LoVo (cell line): ENCODE results near the gene PHF20.
"Not testable (repeated sequence)": the region's sequence is repeated elsewhere in the genome, so short reads cannot be mapped to it uniquely, and the experiment has no call there.

ENCODE experiments used
- DNase-seq: peaks from one replicate; pipeline ENCODE4 v3.0.0-alpha.2; 2016; ENCODE audit warnings: low spot score

PHF20 gene

DNA sequence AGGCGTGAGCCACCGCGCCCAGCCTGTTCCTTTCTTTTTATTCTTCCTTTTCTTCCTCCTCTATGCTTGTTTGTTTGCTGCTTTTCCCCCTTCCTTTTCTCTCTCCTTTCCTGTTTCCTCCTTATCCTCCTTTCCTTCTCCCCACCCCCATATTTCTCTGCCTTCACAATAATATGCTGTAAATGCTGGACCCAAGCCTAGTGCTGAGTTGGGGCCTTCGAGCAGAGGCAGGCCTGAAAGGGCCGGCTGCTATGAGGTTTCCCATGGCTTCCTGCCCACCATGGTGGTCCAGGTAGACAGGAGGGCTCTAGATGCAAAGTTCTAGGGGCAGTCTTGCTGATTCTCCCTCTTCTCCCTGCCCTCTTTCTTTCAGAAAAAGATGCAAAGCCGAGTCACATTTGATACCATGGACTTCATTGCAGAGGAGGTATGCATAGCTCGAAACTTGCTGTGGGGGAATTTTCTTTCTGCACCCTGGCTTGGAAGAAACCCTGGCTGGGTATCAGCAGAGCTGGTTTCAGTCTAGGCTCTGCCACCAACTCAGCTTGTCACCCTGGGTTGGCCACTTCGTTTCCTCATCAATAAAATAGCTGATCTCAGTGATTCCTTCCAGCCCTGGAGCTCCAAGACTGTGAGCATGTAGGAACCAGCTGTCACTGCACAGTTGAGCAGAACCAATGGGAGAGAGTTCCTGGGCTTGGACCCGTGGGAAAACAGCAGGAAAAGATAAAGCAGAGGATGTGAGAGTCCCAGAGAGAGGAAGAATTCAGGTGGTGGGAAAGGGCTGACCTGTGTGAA lies 204.0 kb downstream of the PHF20 start:
- no peak for DNase-seq

- DNase-seq = no peak
Measured at GRCh38 chr20:35978041-35978513, 206.3 kb downstream of the PHF20 start.

DNA sequence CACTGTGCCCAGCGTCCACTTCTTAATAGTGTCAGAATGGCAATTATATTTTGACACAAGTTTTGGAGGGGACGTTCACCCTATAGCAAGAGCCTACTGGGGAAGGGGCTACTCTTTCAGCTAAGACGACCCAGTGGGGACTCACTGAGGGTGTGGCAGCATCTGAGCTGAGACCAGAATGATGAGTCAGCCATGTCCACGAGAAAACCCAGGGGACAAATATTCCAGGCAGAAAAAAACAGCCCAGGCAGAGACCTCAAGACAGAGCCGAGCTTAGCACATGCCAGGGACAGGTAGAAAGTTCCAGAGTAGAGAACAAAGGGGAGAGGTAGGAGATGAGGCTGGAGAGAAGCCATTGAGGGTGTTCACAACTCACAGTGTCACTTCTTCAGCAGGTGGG lies 207.7 kb downstream of the PHF20 start:
- DNase-seq = no peak

GRCh38 chr20:35981969-35982368 lies 210.2 kb downstream of the PHF20 start:
- no peak for DNase-seq

DNA sequence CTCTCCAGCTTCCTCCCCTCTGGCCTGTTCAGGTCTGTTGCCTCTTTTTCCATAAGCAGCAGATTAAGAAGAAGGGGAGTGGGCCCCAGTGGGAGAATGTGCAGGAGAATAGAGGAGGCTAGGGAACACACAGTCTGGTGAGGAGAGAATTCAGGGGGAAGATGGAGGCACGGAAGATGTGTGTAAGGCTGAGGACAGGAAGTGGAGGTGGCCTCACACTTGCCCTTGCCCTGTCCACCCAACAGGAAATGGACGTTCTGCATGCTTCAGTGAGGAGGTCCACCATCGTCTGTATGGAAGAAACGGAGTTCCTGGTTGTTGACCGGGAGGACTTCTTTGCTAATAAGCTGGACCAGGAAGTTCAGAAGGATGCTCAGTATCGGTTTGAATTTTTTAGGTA lies 212.6 kb downstream of the PHF20 start:
- DNase-seq = no peak

- DNase-seq = no peak
Measured at GRCh38 chr20:35985806-35986205, 214.0 kb downstream of the PHF20 start.

- no peak for DNase-seq
Measured at GRCh38 chr20:35988910-35989463, 217.2 kb downstream of the PHF20 start.

GRCh38 chr20:35991142-35991771 lies 219.4 kb downstream of the PHF20 start:
- peak; percentile 14 for DNase-seq

DNA sequence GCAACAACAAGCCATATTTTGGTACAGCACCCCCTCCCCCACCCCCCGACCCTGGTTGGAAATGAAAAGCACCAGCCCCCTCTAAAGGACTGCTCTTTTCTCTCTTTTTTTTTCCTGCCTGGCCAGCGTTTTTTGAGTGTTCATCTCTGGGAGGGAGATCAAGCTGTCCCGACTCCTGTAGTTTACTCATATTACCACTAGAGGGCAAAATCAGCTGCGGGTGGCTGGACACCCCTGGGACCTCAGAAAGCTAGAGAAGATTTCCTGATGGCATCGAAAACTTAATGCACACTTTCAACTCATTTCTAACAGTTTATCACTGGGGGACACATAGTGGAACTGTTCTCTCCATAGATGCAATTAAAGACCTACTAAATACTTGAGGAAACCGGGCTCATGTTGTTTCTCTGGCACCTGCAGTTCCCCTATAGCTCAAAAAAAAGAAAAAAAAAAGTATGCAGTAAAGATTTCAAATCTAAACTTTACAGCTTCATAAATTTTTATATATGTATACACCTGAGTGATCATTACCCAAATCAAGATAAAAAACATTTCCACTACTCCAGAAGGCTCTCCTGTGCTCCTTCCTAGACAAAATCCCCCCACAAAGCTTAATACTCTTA lies 221.0 kb downstream of the PHF20 start:
- peak; percentile 78 for DNase-seq

DNA sequence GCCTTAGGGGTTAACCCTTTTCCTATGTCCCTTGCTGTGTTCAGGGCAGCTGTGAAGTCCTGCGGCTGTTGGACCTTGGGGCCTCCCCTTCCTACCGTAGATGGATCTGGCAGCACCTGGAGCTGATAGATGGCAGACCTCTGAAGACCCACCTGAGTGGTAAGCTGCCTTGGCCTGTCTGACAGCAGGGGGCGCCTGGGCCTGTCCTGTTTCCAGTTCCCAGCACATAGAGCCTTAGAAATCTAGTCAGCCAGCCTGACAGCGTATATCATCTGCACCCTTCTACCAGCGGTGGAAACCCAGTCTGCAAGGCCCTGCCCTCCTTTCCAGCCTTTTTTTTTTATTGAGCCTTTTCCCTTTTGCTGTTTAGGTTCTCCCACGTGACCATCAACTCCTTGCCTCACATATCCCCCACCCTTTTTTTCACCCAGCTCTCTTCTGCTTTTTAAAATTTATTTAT lies 223.2 kb downstream of the PHF20 start:
- peak; percentile 80 for DNase-seq

DNA sequence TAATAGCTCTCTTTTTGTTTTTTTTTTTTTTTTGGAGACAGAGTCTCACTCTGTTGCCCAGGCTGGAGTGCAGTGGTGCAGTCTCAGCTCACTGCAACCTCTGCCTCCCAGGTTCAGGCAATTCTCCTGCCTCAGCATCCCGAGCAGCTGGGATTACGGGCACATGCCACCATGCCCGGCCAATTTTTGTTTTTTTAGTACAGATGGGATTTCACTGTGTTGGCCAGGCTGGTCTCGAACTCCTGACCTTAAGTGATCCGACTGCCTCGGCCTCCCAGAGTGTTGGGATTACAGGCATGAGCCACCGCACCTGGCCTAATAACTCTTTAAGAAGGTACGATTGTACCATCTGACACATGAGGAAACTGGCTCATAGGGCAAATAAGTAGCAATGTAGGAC lies 224.7 kb downstream of the PHF20 start:
- DNase-seq = not testable (repeated sequence)
